HG03103 (cell line): ENCODE measurements around the gene CRIP1.

Experiments used
- ATAC-seq: cut with Tn5 transposase; IDR thresholded peaks from one replicate; pipeline ENCODE4 v1.9.1; 2021; ENCODE audit warnings: low read depth; ENCODE audit not compliant: unreplicated experiment

CRIP1 gene

DNA sequence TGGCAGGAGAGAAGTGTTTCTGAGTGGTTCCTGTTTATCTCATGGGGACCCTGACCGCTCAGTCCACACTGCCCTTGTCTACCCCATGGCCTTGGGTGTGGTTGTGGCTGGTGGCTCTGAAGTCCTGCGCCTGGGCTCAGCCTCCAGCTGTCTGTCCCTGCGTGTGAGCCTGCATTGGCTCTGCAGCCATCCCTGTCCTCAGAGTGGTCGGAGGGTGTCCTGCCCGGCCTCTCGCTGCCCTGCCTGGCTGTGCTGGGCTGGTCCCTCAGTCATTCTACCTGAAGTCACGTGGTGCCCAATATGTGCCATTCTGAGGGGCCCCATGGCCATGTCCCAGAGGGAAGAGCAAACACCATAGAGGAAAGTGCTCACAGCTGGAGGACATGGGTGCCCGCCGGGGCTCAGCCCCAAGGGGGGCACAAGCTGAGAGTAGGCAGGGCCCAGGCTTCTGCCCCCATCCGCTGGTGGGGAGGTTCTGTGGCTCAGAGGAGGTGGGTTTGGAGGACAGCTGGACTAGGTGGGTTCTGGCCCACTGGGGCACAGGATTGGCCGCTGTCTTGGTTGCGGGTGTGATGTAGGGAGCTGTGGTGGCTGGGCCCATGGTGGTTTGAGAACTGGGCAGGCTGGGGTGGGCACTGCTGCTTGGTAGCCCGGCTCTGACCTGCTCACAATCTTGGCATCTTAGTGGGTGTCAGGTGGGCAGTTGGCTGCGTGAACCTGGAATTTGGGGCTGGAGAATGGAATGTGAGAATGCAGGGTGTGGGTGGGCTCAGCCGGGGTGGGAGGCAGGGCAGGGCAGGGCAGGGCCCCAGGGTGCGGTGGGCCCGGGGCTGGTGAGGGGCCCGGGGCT lies 16.0 kb downstream of the CRIP1 start:
- no peak for ATAC-seq

DNA sequence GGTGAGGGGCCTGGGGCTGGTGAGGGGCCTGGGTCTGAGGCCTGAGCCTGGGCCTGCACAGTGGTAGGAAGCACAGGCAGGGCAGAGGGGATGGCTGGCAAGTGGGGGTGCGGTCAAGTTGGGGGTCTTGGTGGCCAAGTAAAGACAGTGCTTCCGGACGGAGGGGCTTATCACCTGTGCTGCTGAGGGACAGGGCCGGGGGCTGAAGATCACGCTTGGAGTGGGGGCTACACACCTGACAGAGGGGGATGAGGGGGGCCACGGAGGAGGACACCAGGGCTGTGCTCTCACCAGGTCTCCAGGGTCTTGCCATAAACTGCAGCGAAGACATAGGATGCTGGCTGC lies 16.6 kb downstream of the CRIP1 start:
- no peak for ATAC-seq

DNA sequence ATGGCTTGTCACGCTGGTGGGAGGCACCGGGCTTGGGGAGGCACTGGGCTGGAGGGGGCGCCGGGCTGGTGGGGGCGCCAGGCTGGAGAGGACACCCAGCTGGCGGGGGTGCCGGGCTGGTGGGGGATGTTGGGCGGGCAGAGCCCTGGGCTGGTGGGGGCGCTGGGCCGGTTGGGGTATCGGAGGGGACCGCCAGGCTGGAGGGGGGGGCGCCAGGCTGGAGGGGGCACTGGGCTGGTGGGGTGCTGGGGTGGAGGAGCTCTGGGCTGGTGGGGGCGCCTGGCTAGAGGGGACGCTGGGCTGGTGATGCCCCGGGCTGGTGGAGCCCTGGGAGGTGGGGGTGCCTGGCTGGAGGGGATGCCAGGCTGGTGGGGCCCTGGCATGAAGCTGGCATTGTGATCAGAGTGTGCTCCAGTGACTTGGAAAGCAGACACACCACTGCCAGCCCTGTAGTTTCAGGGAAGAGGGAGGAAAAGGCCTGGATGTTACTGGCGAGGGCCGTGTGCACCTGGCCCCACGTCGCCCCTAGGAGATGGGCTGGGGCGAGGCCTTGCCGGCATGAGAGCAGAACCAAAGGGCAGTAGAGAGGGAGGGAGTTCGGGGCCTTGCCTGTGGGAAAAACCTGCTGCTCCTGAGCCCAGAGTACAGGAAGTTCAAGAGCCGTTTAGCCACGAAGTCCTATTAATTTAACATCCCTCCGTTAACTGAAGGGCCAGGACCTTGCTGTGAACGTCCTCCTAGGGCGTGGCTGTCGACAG lies 17.4 kb downstream of the CRIP1 start:
- no peak for ATAC-seq

DNA sequence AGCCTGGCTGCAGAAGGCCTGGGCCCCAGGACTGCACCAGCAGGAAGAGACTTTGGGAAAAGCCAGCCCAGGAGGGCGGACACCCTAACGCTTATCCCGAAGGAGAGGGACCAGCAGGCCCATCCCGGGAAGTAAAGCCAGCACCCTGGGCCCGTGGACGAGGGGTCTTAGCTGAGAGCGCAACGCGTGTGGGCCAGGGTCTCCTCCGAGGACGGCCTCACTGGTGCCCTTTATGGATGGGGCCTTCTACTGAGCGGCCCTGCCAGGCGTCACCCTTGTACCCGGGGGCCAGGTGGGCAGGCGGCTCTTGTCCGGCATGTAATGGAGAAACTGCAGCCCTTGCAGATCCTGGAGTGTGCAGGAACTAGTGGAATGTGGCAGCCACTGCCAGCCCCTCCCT lies 18.4 kb downstream of the CRIP1 start:
- no peak for ATAC-seq

DNA sequence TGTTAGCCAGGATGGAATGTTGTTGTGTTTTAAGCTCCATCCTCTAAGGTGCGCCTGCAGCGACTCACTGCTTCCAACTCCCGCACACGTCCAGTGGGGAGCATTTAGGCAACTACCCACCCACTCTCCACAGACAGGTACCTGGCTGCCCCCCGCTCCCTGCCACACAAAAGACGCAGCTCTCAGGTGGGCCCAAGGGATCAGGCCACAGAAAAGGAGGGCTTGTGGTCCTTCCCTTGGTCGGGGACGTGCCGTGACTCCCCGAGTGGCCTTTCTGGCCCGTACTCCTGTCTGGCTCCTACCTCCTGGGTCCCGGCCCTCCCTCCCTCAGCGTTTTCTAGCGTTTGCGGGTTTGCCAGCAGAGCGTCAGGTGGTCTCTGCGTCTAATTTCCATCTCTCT lies 20.6 kb downstream of the CRIP1 start:
- ATAC-seq = no peak

DNA sequence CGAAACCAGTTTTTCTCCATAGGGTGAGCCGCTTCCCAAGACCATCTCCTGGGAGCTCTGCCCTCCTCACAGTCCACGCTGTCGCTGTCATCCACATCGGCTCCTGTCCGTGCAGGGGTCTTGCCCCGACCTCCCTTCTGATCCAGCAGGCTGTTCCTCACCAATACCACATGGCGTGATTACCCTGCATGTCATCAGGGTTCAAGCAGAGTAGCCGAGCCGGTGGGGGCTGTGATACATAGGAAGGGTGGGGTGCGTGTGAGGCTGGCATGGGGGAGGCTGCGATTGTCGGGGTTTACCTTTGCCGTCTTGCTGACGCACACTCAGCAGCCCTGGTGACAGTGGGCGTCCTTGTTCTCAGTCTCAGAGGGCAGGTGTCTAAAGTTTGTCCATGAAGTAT lies 21.4 kb downstream of the CRIP1 start:
- ATAC-seq = no peak

DNA sequence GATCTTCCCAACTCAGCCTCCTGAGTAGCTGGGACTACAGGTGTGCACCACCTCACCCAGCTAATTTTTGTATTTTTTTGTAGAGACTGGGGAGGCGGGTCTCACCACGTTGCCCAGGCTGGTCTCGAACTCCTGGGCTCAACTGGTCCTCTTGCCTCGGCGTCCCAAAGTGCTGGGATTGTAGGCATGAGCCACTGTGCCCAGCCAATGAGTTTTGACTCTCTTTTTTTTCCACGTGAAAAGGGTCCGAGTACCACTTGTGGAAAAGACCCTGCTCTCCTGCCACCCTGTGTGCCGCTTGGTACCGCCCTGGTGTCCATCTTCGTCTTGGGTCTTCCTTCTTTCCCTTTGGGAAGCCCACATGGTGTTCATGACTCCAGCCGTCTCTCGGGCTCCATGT lies 21.9 kb downstream of the CRIP1 start:
- no peak for ATAC-seq

DNA sequence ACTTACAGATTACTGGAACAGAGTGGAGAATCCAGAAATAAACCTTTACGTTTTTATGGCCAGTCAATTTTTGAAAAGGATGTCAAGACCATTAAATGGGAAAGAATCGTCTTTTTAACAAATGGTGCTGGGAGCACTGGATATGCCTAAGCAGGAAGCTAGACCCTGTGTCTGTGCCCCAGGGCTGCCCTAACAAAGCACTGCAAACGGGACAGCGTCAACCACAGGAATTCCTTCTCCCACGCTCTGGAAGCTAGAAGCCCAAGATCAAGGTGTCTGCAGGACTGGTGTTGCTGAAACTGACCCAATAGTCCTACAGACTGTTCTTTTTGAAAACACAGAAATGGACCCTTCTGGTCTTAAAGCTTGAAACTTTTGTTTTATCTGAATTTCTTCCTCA lies 30.4 kb downstream of the CRIP1 start:
- ATAC-seq = no peak

DNA sequence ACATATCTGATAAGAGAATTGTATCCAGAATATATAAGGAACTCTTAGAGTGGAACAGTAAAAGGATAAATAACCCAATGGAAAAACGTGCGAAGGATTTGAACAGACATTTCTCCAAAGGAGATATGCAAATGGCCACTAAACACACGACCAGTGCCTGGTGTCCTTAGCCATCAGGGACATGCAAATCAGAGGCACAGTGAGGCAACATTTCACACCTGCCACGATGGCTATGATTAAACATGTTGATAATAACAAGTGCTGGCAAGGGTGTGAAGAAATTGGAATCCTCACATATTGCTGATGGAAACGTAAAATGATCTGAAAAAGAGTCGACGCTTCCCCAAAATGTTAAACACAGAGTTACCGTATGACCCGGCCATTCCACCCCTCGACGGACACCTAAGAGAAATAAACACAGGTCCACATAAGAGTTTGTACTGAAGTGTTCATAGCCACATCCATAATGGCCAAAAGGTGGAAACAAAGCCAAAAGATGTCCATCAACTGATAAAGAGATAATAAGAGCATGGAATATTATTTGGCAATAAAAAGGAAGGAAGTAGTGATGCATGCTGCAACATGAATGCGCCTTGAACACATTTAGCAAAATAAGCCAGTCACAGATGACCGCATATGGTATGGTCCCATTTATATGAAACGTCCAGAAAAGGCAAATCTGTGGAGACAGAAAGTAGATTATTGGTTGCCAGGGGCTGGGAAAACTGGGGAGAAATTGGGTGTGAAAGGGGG lies 33.4 kb downstream of the CRIP1 start:
- no peak for ATAC-seq

DNA sequence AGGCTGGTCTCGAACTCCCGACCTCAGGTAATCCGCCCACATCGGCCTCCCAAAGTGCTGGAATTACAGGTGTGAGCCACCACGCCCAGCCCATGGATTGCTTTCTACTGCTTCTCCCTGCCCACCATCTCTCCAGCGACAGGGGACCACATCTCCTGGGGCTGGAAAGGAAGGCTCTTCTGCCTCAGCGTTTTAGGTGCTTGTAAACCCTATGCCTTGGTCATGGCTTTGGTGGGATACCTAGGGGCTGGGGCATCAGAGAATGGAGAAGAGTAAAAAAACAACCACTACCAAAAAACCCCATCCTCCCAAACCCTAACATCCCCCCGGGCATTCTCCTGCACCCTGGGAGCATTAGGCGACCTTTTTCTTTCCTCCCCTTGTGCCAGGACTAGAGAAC lies 38.6 kb downstream of the CRIP1 start:
- ATAC-seq = no peak

DNA sequence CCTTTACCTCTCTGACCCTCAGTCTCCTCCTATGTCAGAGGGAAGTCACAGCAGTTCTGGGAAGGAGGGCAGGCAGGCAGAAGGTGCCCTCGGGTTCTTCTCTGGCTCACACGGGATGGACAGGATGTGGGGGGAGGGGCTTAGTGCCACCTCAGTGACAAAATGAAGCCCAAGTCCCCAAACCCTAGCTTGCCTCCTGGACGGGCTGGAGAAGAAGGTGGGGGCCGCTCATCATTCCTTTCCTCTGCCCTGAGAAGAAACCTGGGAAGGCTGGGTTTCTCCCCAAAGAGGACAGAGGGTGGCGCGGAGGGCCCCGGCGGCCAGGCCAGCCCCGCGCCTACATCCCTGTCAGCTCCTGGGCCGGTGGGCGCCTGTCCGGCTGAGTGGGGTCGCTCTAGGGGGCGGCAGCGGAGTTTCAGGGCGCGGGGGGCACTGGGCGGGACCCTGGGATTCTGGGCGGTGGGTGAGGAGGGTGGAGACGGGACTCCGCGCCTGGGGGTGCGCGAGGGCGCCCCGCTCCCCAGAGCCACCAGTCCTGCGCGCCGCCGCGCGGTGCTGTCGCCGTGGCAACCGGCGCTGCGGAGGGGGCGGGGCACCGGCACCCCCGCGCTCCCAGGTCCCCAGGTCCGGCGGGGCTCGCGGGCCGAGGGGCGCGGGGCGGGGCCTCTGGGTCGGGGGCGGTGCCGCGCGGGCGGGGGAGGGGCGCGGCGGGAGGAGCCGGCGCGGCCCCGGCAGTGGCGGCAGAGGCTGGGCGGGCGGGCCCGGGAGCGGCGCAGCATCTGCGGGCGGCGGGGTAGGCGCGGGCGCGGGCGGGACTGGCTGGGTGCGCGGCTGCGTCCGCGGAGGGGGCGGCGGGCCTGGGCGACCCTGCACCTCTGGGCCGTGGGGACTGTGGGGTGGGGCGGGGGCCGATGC lies 39.4 kb downstream of the CRIP1 start, which contains the start of gene TMEM121:
TSS of gene TMEM121 (plus strand) at position 723 of the 915 bp plus-strand sequence. CDS start 2,252 bp downstream, outside the sequence.
- no peak for ATAC-seq

DNA sequence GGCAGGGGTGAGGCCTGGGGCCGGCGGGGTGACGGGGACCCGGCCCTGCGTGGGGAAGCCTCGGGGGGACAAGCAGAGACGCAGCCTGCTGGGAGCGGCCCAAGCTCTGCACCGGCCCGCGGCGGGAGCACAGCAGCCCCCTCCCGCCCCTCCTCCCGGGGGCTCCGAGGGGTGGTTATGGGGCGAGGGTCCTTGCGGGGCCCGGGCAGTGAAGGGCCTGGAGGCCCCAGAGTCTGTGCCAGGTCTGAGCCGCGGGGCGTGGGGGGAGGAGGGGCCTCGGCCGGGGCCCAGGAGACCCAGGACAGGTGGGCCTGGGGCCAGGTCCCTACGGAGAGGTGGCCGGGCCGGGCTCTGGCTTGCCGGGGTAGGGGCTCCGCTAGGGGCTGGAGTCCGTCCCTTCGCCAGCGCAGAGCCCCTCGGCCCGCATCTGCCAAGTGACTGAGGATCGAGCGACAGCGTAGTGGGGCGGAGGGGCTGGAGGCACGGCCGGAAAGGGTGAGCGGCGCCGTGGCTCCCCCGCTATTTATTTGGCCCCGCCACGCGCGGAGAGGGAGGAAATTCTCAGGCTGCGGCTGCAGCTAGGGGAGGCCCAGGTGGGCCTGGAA lies 40.2 kb downstream of the CRIP1 start:
- no peak for ATAC-seq

DNA sequence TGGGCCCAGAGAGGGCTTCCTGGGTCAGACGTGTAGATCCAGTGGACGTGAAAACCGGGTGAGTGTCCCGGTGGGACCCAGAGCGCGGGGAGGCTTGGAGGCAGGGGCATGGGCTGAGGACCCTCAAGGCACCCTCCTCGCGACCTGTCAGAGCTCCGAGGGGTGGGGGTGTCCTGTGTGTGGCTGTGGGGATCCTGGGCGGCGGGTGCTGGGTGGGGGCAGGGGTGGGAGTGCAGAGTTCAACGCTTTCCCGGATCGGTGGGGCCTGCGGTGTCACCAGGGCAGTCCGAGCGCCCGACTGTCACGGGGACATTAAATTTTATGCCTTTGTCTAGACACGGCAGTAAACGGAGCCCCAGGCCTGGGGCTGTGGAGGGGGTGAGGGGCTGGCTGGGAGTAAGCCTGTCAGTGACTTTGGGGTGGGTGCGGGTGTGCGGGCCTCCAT lies 40.7 kb downstream of the CRIP1 start:
- no peak for ATAC-seq

DNA sequence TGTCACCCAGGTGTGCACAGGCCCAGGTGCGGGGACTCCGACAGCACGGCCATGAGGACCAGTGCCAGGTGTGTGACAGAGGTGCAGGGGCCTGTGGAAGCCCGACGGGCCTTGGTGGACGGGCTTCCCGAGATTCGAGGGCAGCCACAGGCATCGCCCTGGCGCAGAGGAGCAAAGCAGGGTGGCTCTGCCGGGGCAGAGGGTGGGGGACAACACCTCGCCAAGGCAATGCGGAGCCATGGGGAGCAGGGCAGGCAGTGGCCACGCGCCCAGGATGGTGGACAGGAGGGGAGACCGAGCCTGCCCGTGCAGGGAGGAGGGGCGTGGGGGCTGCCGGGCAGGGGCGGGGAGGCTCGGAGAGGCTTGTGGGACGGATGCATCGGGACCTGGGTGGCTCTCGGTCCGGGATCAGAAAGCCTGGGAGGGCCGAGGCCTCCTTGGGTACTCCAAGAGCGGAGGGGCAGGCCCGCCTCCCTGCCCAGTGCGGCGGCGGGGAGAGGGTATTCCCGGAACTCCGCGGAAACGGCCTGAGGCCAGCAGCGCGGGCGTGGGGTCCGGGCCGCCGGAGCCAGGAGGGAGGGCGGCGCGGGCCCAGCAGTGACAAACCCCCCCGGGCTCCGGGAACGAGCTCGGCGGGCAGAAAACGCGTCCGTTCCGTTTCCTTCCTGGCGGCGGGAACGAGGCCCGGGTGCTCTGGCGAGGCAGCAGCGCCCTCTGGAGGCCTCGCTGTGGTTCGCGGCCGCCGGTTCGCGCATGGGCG lies 41.3 kb downstream of the CRIP1 start:
- ATAC-seq = no peak

DNA sequence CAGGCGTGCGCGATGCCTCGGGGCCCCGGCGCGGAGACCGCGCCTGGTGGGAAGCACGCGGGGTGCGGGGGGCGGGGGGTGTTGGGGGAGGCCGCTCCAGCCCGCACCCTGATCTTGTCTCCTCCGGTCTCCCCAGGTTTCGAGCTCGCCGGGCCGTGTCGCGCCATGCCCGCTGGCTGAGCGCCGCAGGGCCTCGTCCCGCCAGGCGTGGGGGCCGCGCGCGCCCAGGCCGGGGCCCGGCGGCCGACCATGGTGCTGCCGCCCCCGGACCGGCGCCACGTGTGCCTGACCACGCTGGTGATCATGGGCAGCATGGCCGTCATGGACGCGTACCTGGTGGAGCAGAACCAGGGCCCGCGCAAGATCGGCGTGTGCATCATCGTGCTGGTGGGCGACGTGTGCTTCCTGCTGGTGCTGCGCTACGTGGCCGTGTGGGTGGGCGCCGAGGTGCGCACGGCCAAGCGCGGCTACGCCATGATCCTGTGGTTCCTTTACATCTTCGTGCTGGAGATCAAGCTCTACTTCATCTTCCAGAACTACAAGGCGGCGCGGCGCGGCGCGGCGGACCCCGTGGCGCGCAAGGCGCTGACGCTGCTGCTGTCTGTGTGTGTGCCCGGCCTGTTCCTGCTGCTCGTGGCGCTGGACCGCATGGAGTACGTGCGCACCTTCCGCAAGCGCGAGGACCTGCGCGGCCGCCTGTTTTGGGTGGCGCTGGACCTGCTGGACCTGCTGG lies 42.1 kb downstream of the CRIP1 start:
- ATAC-seq = no peak

DNA sequence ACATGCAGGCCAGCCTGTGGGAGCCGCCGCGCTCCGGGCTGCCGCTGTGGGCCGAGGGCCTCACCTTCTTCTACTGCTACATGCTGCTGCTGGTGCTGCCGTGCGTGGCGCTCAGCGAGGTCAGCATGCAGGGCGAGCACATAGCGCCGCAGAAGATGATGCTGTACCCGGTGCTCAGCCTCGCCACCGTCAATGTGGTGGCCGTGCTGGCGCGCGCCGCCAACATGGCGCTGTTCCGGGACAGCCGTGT lies 42.6 kb downstream of the CRIP1 start:
- ATAC-seq = no peak

DNA sequence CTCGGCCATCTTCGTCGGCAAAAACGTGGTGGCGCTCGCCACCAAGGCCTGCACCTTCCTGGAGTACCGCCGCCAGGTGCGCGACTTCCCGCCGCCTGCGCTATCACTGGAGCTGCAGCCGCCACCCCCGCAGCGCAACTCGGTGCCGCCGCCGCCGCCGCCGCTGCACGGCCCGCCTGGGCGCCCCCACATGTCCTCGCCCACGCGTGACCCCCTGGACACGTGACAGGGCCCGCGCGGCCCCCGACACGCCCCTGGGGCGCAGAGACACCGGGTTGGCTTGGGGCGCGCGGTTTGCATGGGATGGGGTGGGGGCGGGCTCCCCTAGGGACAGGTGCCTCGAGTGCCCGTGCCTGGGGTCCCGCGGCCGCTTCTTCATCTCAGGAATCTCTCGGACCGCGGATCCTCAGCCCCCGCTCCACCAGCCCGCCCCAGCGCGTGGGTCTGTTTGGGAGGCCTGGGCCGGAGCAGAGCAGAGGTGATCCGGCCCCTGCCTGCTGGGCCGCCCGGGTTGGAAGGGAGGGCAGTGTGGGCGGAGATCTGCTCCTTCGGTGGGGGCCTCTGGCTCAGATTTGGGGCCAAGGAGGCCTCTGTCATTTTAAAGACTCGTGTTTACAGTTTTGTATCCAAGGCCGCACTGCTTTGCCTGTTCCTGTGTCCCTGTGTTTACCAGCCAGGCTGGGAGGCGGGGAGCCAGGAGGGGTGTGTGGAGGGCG lies 43.0 kb downstream of the CRIP1 start:
- no peak for ATAC-seq
